ENCODE data around the gene GJD4. TPM values are rescaled to one million over a fixed set of nuclear protein-coding genes. Genes with fewer than 3 reads are reported as not detected.

Gene GJD4, protein sequence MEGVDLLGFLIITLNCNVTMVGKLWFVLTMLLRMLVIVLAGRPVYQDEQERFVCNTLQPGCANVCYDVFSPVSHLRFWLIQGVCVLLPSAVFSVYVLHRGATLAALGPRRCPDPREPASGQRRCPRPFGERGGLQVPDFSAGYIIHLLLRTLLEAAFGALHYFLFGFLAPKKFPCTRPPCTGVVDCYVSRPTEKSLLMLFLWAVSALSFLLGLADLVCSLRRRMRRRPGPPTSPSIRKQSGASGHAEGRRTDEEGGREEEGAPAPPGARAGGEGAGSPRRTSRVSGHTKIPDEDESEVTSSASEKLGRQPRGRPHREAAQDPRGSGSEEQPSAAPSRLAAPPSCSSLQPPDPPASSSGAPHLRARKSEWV
- under 1 TPM in 1 of 2 donors, not detected in 1; 0.15 TPM for total RNA-seq

DNA sequence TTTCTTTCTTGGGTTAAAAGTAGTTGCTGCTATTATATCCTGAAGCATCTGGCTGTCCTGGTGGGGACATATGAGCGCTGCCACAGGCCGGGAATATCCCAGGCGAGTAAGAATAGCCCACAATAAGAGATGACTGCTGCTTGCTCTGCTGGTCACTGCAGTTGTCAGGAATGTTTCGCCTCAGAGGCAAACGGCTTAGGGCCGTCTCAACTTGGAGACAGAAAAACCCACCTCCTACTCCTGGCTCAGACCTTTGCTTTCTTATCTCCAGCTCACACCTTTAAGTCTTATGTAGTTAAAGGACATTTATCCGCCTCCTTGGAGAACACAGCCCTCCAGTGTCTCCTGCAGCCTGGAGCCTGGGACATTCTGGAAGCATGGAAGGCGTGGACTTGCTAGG lies at the start of gene GJD4:
Gene GJD4 (plus strand): TSS at position 151 of the 400 bp plus-strand sequence. CDS start 227 bp downstream, at position 378.
- no peak for ATAC-seq (replicated peaks)
- Mint-ChIP-seq H3K4me1 (peaks cover 6% of the 10 kb centered on the region), H3K27me3 (peaks cover 44% of the 10 kb centered on the region), H3K27ac (no peak within 1 kb of the TSS), H3K9me3 (no peaks in the 10 kb centered on the region), H3K36me3 (ENCODE audit: low read depth) (no peaks in the 10 kb centered on the region), H3K4me3 (no peak within 1 kb of the TSS)

DNA sequence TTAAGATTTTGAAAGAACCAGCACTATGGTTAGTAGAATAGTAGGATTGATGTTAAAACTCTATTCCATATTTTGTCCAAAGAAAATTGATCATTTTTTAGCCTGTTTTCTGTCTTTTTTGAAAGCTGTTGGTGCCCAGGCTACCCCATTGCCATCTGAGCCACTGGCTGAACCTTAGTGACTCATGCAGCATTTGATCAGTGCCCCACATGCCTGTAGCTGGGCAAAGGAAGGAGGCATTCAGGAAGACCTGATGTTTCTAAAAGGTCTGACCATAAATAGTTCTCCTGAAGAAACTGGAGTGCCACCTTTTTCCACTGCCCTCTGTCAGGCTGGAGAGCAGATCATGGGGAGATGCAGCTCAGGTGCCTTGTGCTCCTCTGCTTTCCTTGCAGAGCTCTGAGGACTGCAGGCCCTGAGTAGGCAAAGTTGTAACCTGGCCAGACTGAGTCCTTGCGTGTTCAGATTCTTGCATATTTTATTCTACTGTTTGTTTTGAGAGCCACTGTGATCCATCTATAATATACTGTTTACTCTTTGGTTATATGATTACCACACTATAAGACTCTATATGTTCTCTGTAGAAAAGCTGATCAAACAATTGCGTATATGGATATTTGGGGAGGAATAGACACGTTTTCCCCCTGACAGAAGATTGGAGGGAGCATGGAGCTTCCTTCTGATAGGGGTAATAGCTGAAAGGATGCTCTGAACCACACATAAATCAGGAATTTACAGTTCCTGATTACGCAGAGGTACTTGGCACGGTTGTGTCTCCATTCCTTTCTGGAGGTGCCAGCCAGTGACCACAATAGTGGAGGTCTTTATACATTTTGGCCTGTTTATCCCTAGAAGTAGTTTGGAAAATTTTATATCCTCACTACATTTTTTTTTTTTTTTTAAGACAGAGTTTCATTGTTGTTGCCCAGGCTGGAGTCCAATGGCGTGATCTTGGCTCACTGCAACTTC lies 48.9 kb upstream of the GJD4 start:
- no peak for ATAC-seq (replicated peaks)
- H3K9me3 Mint-ChIP-seq = no peaks in the 10 kb centered on the region
- H3K27me3 Mint-ChIP-seq = no peaks in the 10 kb centered on the region
- H3K36me3 Mint-ChIP-seq (ENCODE audit: low read depth) = peaks cover 41% of the 10 kb centered on the region
- H3K4me3 Mint-ChIP-seq = no peak overlapping the region
- no peaks in the 10 kb centered on the region for H3K4me1 Mint-ChIP-seq
- no peak overlapping the region for H3K27ac Mint-ChIP-seq

DNA sequence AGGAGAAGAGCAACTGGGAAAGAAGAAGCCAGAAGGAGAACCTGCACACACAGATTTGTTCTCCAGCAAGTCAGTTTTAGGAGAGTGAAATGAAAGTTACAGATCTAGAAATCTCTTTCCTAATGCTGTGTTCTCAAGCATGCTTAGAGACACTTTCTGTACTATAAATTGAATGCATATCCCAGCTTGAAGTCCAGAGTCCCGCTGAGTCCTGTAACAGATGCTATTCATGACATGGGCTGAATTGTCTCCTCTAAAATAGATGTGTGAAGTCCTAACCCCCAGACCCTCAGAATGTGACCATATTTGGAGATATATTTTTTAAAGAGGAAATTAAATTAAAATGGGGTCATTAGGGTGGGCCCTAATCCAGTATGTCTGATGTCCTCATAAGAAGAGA lies 46.9 kb upstream of the GJD4 start:
- Mint-ChIP-seq H3K27me3 (no peaks in the 10 kb centered on the region), H3K27ac (peak overlapping the region; percentile 11), H3K4me1 (no peaks in the 10 kb centered on the region), H3K9me3 (no peaks in the 10 kb centered on the region), H3K4me3 (no peak overlapping the region), H3K36me3 (ENCODE audit: low read depth) (peaks cover 27% of the 10 kb centered on the region)
- ATAC-seq (replicated peaks) = no peak

DNA sequence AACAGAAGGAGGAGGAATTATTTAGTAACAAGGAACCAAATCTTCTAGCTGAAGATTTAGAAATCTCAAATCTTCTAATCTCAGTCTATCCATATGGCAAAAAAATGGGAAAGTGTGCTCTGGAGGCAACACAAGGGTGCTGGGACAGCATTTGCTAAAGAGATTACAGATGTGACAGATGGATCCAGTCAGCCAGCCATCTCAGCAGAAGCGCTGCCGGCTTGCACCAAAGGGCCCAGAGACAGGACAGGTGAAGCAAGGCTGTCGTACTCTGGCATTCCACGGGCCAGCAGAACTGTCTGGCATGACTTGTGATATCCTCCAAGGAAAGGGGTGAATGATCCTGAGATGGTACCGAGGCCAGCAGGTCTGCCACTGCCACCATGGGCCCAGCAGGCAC lies 45.7 kb upstream of the GJD4 start:
- Mint-ChIP-seq H3K9me3 (no peaks in the 10 kb centered on the region), H3K4me1 (no peaks in the 10 kb centered on the region), H3K27ac (no peak overlapping the region), H3K27me3 (no peaks in the 10 kb centered on the region), H3K36me3 (ENCODE audit: low read depth) (peaks cover 26% of the 10 kb centered on the region), H3K4me3 (no peak overlapping the region)
- ATAC-seq (replicated peaks) = no peak

DNA sequence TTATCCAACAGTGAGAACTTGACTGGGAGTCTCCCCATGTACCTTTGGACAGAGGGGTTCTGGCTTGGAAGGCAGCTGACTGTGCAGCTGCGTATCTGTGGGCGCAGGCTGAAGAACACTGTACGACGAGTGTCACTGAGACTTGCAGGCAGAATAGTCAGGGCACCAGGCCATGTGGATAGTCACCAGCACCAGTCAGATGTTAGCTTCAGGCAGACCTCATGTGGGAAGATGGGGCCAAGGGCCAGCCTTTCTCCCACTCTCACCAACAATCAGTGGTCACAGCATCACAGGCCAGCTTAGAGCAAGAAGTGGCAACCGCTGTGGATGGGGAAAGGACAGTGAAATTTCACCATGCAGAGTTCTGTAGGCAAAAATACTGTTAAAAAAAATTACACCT lies 43.4 kb upstream of the GJD4 start:
- no peaks in the 10 kb centered on the region for H3K4me1 Mint-ChIP-seq
- no peak overlapping the region for H3K4me3 Mint-ChIP-seq
- no peaks in the 10 kb centered on the region for H3K27me3 Mint-ChIP-seq
- H3K27ac Mint-ChIP-seq = peak overlapping the region; percentile 38
- H3K36me3 Mint-ChIP-seq (ENCODE audit: low read depth) = peaks cover 23% of the 10 kb centered on the region
- no peaks in the 10 kb centered on the region for H3K9me3 Mint-ChIP-seq
- ATAC-seq (replicated peaks) = no peak

DNA sequence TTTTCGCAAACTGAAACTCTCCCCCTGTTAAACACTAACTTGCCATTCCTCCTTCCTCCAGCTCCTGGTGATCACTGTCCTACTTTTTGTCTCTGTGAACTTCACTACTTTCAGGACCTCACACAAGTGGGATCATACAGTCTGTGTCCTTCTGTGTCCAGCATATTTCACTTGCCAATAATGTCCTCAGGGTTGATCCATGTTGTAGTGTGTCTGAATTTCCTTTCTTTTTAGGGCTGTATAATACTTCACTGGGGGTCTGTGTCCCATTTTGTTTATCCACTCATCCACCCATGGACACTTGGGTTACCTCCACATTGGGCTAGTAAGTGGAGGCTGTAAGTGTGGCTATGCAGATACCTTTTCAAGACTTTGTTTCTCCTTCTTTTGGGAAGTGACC lies 42.7 kb upstream of the GJD4 start:
- Mint-ChIP-seq H3K27ac (no peak overlapping the region), H3K4me1 (no peaks in the 10 kb centered on the region), H3K36me3 (ENCODE audit: low read depth) (peaks cover 24% of the 10 kb centered on the region), H3K27me3 (no peaks in the 10 kb centered on the region), H3K4me3 (no peak overlapping the region), H3K9me3 (no peaks in the 10 kb centered on the region)
- no peak for ATAC-seq (replicated peaks)

DNA sequence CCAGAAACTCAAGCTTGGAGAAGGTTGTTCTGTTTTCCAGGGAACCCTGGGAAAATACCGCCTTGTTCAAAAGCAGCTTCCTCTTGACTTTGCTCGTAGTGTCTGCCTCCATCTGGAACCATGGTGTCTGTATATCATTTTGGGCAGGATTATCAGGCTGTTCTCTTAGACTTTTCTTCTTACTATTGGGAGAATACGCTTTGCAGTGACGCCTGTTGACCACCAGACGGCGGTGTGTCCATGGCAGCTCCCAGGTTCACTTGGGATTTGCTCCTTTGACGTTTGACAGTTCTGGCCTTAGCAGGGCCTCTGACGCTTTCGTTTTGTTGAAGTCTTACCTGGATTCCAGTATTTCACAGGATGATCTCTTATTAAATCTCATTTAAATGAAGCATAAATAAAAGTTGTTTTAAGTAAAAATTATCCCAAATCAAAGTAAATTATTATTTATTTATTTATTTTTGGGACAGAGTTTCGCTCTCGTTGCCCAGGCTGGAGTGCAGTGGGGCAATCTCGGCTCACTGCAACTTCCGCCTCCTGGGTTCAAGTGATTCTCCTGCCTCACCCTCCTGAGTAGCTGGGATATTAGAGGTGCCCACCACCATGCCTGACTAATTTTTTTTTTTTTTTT lies 41.8 kb upstream of the GJD4 start:
- H3K4me3 Mint-ChIP-seq = no peak overlapping the region
- peaks cover 27% of the 10 kb centered on the region for H3K36me3 Mint-ChIP-seq (ENCODE audit: low read depth)
- no peaks in the 10 kb centered on the region for H3K27me3 Mint-ChIP-seq
- no peaks in the 10 kb centered on the region for H3K4me1 Mint-ChIP-seq
- H3K9me3 Mint-ChIP-seq = no peaks in the 10 kb centered on the region
- peak; percentile 45 for ATAC-seq (replicated peaks)
- H3K27ac Mint-ChIP-seq = no peak overlapping the region

DNA sequence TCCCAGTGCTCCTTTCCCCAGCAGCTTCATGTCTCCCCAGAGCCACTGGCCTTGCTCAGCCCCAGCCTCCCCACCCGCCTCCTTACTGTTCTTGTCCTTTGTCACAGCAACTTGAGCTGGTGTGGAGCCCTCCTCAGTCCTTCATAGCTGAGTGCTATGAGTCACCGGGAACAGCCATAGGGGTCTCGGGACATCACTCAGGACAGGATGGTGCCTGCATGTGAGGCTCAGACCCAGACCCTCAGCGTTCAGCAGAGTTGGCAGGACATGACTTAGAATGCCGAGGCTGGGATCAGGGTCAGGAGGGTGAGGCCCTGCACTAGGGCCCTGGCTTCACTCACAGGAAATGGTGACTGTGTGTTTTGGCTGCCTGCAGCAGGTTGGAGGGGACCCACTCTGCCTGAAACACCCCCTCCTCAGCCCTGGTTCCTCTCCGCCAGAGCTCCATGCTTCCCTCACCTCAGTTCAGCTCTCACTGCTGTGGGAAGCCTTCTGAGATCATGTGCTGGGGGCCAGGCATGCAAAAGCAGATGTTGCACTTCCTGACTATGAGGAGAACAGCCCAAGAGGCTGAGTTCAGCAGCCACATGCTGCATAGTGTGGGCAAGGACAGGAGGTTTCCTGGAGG lies 40.7 kb upstream of the GJD4 start:
- no peak for ATAC-seq (replicated peaks)
- Mint-ChIP-seq H3K27ac (no peak overlapping the region), H3K4me1 (no peaks in the 10 kb centered on the region)

DNA sequence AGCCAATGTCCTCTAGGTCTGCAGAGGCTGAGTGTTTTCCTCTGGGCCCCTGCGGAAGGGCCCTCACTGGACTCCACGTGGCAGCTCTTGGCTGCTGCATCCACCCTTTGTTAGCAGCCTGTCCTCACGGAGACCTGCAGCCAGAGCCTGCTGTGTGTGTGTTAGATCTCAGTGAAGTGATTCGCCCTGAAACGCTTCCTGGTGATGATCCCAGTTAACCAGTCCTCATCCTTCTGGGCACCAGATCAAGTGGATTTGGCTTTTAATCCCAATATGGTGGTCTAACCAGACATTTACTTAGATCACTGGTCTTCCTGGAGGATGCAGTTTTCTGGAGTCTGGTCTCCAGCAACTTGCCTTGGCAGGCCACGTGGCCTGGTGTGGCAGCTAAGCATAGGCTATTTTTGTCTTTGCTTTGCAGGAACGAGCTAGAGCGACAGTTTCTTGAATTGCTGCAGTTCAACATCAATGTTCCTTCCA lies 39.5 kb upstream of the GJD4 start:
- H3K36me3 Mint-ChIP-seq (ENCODE audit: low read depth) = peaks cover 43% of the 10 kb centered on the region
- H3K27ac Mint-ChIP-seq = no peak overlapping the region
- H3K4me3 Mint-ChIP-seq = no peak overlapping the region
- H3K27me3 Mint-ChIP-seq = no peaks in the 10 kb centered on the region
- ATAC-seq (replicated peaks) = no peak
- H3K4me1 Mint-ChIP-seq = no peaks in the 10 kb centered on the region
- H3K9me3 Mint-ChIP-seq = no peaks in the 10 kb centered on the region

More for the DNA sequence above, 40.7 kb upstream of the GJD4 start:
- Mint-ChIP-seq H3K4me3 (no peak overlapping the region), H3K27me3 (no peaks in the 10 kb centered on the region), H3K9me3 (no peaks in the 10 kb centered on the region), H3K36me3 (ENCODE audit: low read depth) (peaks cover 36% of the 10 kb centered on the region)

DNA sequence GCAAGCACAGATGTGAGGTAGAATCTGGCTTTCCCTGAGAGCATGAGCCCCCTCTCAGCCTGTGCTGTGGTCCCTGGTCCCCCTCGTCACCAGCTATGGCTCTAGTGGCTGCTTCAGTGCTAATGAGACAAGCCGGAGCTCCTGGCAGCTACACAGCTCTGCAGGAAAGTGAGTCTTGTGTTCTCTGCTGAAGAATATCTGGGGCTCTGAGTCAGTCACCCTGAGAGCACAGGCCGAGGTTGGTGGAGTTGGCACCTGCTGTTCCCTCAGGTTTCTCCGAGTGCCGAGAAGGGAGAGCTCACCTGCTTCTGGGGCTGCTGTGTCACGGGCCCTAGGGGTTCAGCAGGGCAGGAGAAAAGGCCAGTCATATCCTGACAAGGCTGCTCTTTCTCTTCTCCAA lies 37.2 kb upstream of the GJD4 start:
- H3K27ac Mint-ChIP-seq = no peak overlapping the region
- peaks cover 63% of the 10 kb centered on the region for H3K36me3 Mint-ChIP-seq (ENCODE audit: low read depth)
- H3K9me3 Mint-ChIP-seq = no peaks in the 10 kb centered on the region
- H3K4me1 Mint-ChIP-seq = no peaks in the 10 kb centered on the region
- ATAC-seq (replicated peaks) = no peak
- H3K4me3 Mint-ChIP-seq = no peak overlapping the region
- no peaks in the 10 kb centered on the region for H3K27me3 Mint-ChIP-seq

DNA sequence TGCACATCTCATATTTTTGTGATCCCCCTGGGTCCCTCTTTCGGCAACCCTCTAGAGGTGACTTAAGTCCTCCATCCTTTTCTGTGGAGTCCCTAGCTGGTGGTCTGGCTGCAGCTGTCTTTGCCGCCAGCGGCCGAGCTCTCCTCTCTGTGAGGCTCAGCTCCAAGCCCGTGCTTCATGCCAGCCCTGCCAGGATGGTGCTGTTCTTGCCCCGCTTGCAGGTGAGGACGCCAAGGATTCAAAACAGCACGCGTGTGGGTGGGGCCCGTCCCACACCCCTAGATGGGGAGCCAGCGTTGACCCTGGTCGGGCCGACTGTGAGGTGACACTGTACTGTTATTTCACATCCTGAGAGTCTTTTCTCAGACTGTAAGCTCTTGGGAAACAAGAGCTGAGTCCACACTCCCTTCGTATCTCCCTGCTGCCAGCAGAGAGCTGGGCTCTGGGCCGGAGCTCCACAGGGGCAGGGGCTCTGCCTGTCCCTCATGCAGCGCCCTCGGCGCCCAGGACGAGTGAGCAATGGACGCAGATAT lies 36.6 kb upstream of the GJD4 start:
- Mint-ChIP-seq H3K36me3 (ENCODE audit: low read depth) (peaks cover 69% of the 10 kb centered on the region), H3K27me3 (no peaks in the 10 kb centered on the region), H3K4me1 (no peaks in the 10 kb centered on the region), H3K9me3 (no peaks in the 10 kb centered on the region), H3K4me3 (no peak overlapping the region), H3K27ac (no peak overlapping the region)
- no peak for ATAC-seq (replicated peaks)

DNA sequence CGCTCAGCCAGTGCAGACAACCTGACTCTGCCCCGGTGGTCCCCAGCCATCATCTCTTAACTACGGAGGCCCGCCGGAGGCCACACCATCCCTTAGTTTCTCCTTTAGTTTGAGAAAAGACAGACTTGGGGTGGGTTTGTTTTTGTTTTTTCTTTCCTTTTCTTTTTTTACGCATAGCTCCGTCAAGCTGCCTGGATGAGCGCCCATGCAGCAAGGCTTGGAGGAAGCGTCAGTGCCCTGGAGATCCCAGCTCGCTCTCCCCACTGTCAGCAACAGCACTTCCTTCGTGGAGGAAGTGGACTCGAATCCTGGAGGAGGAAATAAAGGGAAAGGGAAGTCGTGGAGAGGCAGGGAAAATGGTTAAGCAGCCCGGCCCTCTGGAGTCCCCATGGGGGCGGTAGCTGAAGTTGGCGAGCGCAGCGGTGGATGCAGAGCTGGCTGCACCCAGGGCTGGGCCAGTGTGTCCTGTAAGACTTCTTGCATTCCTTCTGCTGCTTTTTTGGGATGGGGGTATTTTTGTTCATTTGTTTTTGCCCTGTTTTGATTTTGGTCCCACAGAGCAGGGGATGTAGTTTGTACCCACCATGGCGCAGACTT lies 35.9 kb upstream of the GJD4 start:
- no peak for ATAC-seq (replicated peaks)
- Mint-ChIP-seq H3K27me3 (no peaks in the 10 kb centered on the region), H3K36me3 (ENCODE audit: low read depth) (peaks cover 76% of the 10 kb centered on the region), H3K4me1 (no peaks in the 10 kb centered on the region), H3K27ac (no peak overlapping the region), H3K9me3 (no peaks in the 10 kb centered on the region), H3K4me3 (no peak overlapping the region)

DNA sequence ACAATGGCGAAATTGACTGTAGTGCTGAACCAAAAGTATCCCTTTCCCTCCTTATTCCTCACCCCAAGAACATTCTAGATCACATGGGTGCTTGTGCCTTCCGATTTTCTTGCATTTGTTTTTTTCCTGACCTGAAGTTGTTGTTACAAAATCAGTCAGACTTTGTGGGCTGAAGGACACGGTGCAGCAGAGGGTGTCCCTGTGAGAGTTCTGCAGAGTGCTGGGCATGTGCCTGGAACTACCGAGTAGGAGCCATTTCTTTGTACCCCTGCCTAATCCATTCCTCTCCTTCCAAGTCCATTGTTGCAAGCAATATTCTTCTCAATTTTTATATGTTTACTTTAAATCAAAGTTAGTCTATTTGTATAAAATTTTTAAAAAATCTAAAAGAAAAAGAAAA lies 35.3 kb upstream of the GJD4 start:
- ATAC-seq (replicated peaks) = no peak
- no peaks in the 10 kb centered on the region for H3K4me1 Mint-ChIP-seq
- no peaks in the 10 kb centered on the region for H3K27me3 Mint-ChIP-seq
- H3K9me3 Mint-ChIP-seq = no peaks in the 10 kb centered on the region
- no peak overlapping the region for H3K27ac Mint-ChIP-seq
- H3K36me3 Mint-ChIP-seq (ENCODE audit: low read depth) = peaks cover 82% of the 10 kb centered on the region
- H3K4me3 Mint-ChIP-seq = no peak overlapping the region
